Stomach (tissue), 9 donors: ENCODE data around the gene TP73. TPM values are rescaled to one million over a fixed set of nuclear protein-coding genes. Genes with fewer than 3 reads are reported as not detected.

Experiments used
- DNase-seq, 2 donors: peaks; one replicate each; pipeline versions ENCODE4 v3.0.0 to v3.0.0-alpha.2; 2013 to 2019
- H3K27ac ChIP-seq, 5 donors: fragments of 200-600 bp in 4 of 5; sonication (generic) in 4 of 5; one replicate each; pipeline ENCODE4 v1.5.1; 2013 to 2019; ENCODE audit warnings: mild to moderate bottlenecking in 1 of 5, moderate library complexity in 1 of 5
- H3K27me3 ChIP-seq, 3 donors: fragments of 200-600 bp; sonication (generic); one replicate each; pipeline ENCODE4 v1.5.1; 2017 to 2019; ENCODE audit warnings: mixed run types in 1 of 3
- H3K36me3 ChIP-seq, 4 donors: fragments of 200-600 bp; sonication (generic); 1 replicate in 3 of 4; 2 replicates in 1 of 4; pipeline ENCODE4 v1.5.1; 2016 to 2019
- H3K4me1 ChIP-seq, 4 donors: fragments of 200-600 bp; sonication (generic); one replicate each; pipeline ENCODE4 v1.5.1; 2016 to 2019
- H3K4me3 ChIP-seq, 4 donors: fragments of 200-600 bp; sonication (generic) in 3 of 4; one replicate each; pipeline ENCODE4 v1.5.1; 2016 to 2019; ENCODE audit warnings: mild to moderate bottlenecking in 1 of 4
- H3K9me3 ChIP-seq, 4 donors: fragments of 200-600 bp; sonication (generic); one replicate each; pipeline ENCODE4 v1.5.1; 2016 to 2019
- CTCF ChIP-seq, 7 experiments: fragments of 450-650 bp in 4 of 7; fragments of 200-600 bp in 3 of 7; sonication (generic) in 3 of 7; IDR thresholded peaks; one replicate each; pipeline ENCODE4 v1.5.1; 2016 to 2019; ENCODE audit warnings: antibody characterized with exemption in 7 of 7, control low read depth in 2 of 7, mild to moderate bottlenecking in 1 of 7
- EP300 ChIP-seq: sonication (generic); formaldehyde crosslinking; IDR thresholded peaks from one replicate; pipeline ENCODE4 v1.6.1; 2017; ENCODE audit warnings: antibody characterized with exemption
- POLR2A ChIP-seq, 4 donors: fragments of 450-650 bp; IDR thresholded peaks; one replicate each; pipeline ENCODE4 v1.6.1; 2016; ENCODE audit warnings: antibody characterized with exemption in 4 of 4, control low read depth in 2 of 4, mild to moderate bottlenecking in 1 of 4, moderate library complexity in 1 of 4
- POLR2AphosphoS5 ChIP-seq, 3 donors: sonication (generic); formaldehyde crosslinking; IDR thresholded peaks; one replicate each; pipeline ENCODE4 v1.6.1; 2016; ENCODE audit warnings: antibody characterized with exemption in 3 of 3
- WGBS, 5 donors: extraction: QIAGEN DNeasy Blood & Tissue Kit in 3 of 5; methylation state at CpG; one replicate each; pipeline versions ENCODE4 v1.1.5 to v1.1.7; 2013 to 2018; 5-methylcytosine and 5-hydroxymethylcytosine counted together
- intact Hi-C: fragments of 100-400 bp; cut with DNase I; formaldehyde crosslinking; loops from one replicate; pipeline ENCODE4 v1.15.1; 2023; ENCODE audit warnings: low total_unique reads
- polyA plus RNA-seq, 3 donors: library from polyadenylated mRNA; stranded (reverse); fragments of 200-250 nt; gene quantifications; one replicate each; pipeline ENCODE4 v1.2.3, GENCODE V29; 2013
- total RNA-seq, 5 donors: library from RNA; depleted of rRNA; stranded (reverse); fragments of >200 nt; gene quantifications; one replicate each; pipeline versions ENCODE4 v1.1.0 to v1.2.3, GENCODE V29; 2014 to 2016
- donor health status: healthy with polysubstance abuse.
- donor health status: Bipolar disorder and iron deficiency.
- donor health status: healthy.

TP73 gene
- total and polyA plus RNA-seq, 8 donors = 0.25 to 9.8 (median 1.4) TPM; not detected in 4

- intact Hi-C loops = no loop called here
- 2 to 15% (median 2%) methylated on average over 13 to 71 of the region's 71 CpGs for WGBS, 5 donors
- Histone ChIP-seq H3K9me3 (no peaks in the 10 kb centered on the region), H3K27me3 (no peaks in the 10 kb centered on the region), H3K4me1 (peaks cover 16 to 49% (median 35%) of the 10 kb centered on the region in 4 donors), H3K36me3 (peaks cover 29 to 39% (median 36%) of the 10 kb centered on the region in 4 donors), H3K27ac (peak overlapping the region; percentile 81 to 94 (median 89)), H3K4me3 (peak overlapping the region; percentile 90 to 99 (median 95))
- peak; percentile 70 to 88 for DNase-seq
- TF ChIP-seq CTCF (IDR thresholded peaks at IDR 0.05) (no peak), POLR2AphosphoS5 (IDR thresholded peaks at IDR 0.05) (peak in 2 of 3 donors; percentile 77 to 83)
Measured at GRCh38 chr1:3625151-3625907, 27.0 kb upstream of the TP73 start.

- TF ChIP-seq POLR2A (IDR thresholded peaks at IDR 0.05) (no peak), CTCF (IDR thresholded peaks at IDR 0.05) (no peak), POLR2AphosphoS5 (IDR thresholded peaks at IDR 0.05) (no peak), EP300 (no peak)
- intact Hi-C loops = no loop called here
- H3K4me1 ChIP-seq = peaks cover 16 to 42% (median 33%) of the 10 kb centered on the region in 4 donors
- DNase-seq = no peak
- H3K36me3 ChIP-seq = peaks cover 32 to 46% (median 43%) of the 10 kb centered on the region in 4 donors
- peak overlapping the region in 3 of 4 donors; percentile 92 to 99 (median 98) for H3K4me3 ChIP-seq
- H3K27me3 ChIP-seq = no peaks in the 10 kb centered on the region
- H3K9me3 ChIP-seq = no peaks in the 10 kb centered on the region
- 75 to 80% (median 79%) methylated on average over 4 of the region's 4 CpGs for WGBS, 5 donors
- H3K27ac ChIP-seq = peak overlapping the region in 4 of 5 donors; percentile 87 to 94 (median 92)
Measured at GRCh38 chr1:3626025-3626424, 26.3 kb upstream of the TP73 start.

DNA sequence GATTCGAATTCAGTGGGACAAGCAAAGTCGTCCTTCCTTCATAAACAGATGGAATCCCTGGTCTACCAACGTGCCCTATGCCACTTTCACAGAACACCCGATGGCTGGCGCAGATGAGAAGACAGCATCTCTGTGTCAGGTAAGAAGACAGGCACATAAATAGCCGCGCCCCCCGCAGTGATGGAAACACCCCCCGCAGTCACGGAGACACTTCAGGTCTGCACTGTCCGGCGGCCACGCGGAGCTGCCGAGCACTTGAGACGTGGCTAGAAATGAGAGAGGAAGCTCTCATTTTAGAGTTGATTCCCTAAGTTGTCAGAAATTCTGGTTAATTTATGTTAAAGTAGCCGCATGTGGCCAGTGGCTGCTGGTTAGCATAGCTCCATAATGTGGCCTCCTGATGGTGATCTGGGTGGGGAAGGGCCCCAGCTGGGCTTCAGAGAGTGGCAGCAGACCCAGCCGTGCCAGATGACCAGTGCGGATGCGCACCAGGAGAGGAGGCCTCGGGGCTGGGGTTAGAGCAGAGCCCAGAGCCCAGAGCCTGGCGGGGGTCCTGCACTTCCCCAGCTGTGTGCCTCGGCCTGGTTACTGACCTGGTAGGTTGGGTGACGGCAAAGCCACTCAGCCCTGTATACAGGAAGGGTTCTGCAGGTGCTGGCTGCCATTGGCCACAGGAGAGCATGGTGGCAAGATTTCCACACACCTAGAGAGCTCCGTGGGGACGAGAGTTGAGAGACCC lies 24.6 kb upstream of the TP73 start:
- no peak for DNase-seq
- Histone ChIP-seq H3K27ac (no peak overlapping the region), H3K4me1 (peaks cover 16 to 29% (median 28%) of the 10 kb centered on the region in 4 donors), H3K4me3 (no peak overlapping the region), H3K9me3 (no peaks in the 10 kb centered on the region), H3K27me3 (no peaks in the 10 kb centered on the region), H3K36me3 (peaks cover 42 to 63% (median 59%) of the 10 kb centered on the region in 4 donors)
- 94 to 95% (median 95%) methylated on average over 25 to 26 of the region's 26 CpGs for WGBS, 5 donors
- intact Hi-C loops = no loop called here
- TF ChIP-seq POLR2AphosphoS5 (IDR thresholded peaks at IDR 0.05) (no peak), POLR2A (IDR thresholded peaks at IDR 0.05) (no peak), CTCF (IDR thresholded peaks at IDR 0.05) (no peak), EP300 (no peak)

DNA sequence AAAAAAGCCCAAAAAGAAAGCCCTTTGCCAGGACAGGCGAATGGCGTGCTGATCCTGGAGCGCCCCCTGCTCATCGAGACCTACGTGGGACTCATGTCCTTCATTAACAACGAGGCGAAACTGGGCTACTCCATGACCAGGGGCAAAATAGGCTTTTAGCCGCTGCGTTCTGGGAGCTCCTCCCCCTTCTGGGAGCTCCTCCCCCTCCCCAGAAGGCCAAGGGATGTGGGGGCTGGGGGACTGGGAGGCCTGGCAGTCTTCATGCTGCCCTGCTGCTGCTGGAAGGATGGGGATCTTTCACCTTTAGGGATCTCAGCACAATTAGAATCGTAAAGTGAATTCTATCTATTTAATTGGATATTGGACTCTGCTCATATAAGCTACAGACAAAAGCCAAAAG lies 23.9 kb upstream of the TP73 start:
- Histone ChIP-seq H3K4me1 (peaks cover 11 to 22% (median 21%) of the 10 kb centered on the region in 4 donors), H3K27me3 (no peaks in the 10 kb centered on the region), H3K9me3 (no peaks in the 10 kb centered on the region), H3K4me3 (no peak overlapping the region), H3K36me3 (peaks cover 42 to 70% (median 67%) of the 10 kb centered on the region in 4 donors), H3K27ac (no peak overlapping the region)
- TF ChIP-seq EP300 (no peak), POLR2A (IDR thresholded peaks at IDR 0.05) (no peak), CTCF (IDR thresholded peaks at IDR 0.05) (no peak), POLR2AphosphoS5 (IDR thresholded peaks at IDR 0.05) (no peak)
- WGBS, 5 donors = 88 to 94% (median 91%) methylated on average over 10 of the region's 10 CpGs
- no peak for DNase-seq
- intact Hi-C loops = no loop called here
